Breast epithelium (tissue), 4 donors: ENCODE data around the gene PLVAP. TPM values are rescaled to one million over a fixed set of nuclear protein-coding genes. Genes with fewer than 3 reads are reported as not detected.

ENCODE experiments used
- DNase-seq, 2 donors: peaks; one replicate each; pipeline ENCODE4 v3.0.0-alpha.2; 2019; ENCODE audit warnings: low spot score in 2 of 2
- H3K27ac ChIP-seq, 2 donors: fragments of 200-600 bp; sonication (generic) in 1 of 2; one replicate each; pipeline ENCODE4 v1.5.1; 2016 to 2019; ENCODE audit warnings: mild to moderate bottlenecking in 1 of 2
- H3K27me3 ChIP-seq, 2 donors: fragments of 200-600 bp; sonication (generic) in 1 of 2; one replicate each; pipeline versions ENCODE4 v1.5.1 to v1.6.0; 2017 to 2019; ENCODE audit warnings: control low read depth in 1 of 2, mild to moderate bottlenecking in 1 of 2
- H3K36me3 ChIP-seq: fragments of 200-600 bp; one replicate; pipeline ENCODE4 v1.5.1; 2019
- H3K4me1 ChIP-seq, 2 donors: fragments of 200-600 bp; sonication (generic); one replicate each; pipeline ENCODE4 v1.5.1; 2016 to 2019; ENCODE audit warnings: control low read depth in 1 of 2
- H3K4me3 ChIP-seq, 3 donors: fragments of 200-600 bp; sonication (generic); 1 replicate in 2 of 3; 2 replicates in 1 of 3; pipeline ENCODE4 v1.5.1; 2016 to 2019; ENCODE audit warnings: mild to moderate bottlenecking in 3 of 3, moderate library complexity in 2 of 3
- H3K9me3 ChIP-seq, 2 donors: fragments of 200-600 bp; sonication (generic) in 1 of 2; one replicate each; pipeline ENCODE4 v1.5.1; 2016 to 2019; ENCODE audit warnings: control low read depth in 1 of 2
- POLR2A ChIP-seq: fragments of 450-650 bp; IDR thresholded peaks from one replicate; pipeline ENCODE4 v1.6.1; 2016; ENCODE audit warnings: antibody characterized with exemption, mild to moderate bottlenecking, moderate library complexity
- POLR2AphosphoS5 ChIP-seq, 3 donors: sonication (generic); formaldehyde crosslinking; IDR thresholded peaks; one replicate each; pipeline ENCODE4 v1.6.1; 2017; ENCODE audit warnings: antibody characterized with exemption in 3 of 3
- intact Hi-C: fragments of 100-400 bp; cut with DNase I; formaldehyde crosslinking; loops from one replicate; pipeline ENCODE4 v1.15.1; 2023; ENCODE audit warnings: low total_unique reads
- total RNA-seq, 3 donors: library from RNA; depleted of rRNA; stranded (reverse); fragments of >200 nt; gene quantifications; one replicate each; pipeline ENCODE4 v1.1.0, GENCODE V29; 2016
- TF ChIP-seq, protein P1 (sequence below), 3 donors: fragments of 450-650 bp; IDR thresholded peaks; one replicate each; pipeline ENCODE4 v1.5.1; 2016 to 2017; ENCODE audit warnings: antibody characterized with exemption in 3 of 3, mild to moderate bottlenecking in 3 of 3, moderate library complexity in 3 of 3

Gene PLVAP
- total RNA-seq, 3 donors from 2014 or later, result 19.9 to 68.8 (median 51.2) TPM

DNA sequence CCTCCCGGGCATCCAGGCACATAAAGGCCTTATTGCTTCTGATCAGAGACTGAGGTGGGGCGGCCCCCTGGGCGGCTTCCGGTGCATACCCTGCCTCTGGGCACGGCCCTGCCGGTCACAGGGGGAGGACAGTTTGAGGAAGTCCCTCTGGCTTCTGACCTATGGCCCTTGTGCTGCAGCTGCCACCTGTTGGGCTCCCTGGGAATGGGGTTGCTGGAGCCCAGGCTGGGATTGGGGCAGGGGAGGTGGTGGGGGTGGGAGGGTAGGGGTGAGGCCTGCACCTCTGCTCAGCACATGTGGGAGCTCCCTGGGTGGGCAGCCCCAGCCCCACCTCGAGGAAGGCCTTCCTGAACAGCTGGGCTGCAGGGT lies 53.2 kb downstream of the PLVAP start:
- H3K4me1 ChIP-seq, result peaks cover 0 to 20% of the 10 kb centered on the region in 2 donors
- peaks cover 0 to 3% of the 10 kb centered on the region in 2 donors for H3K27me3 ChIP-seq
- no peak for DNase-seq
- peak overlapping the region in 2 of 3 donors; percentile 31 to 57 for H3K4me3 ChIP-seq
- H3K36me3 ChIP-seq, result peaks cover 7% of the 10 kb centered on the region
- H3K9me3 ChIP-seq, result no peaks in the 10 kb centered on the region
- no peak for TF ChIP-seq POLR2AphosphoS5 (IDR thresholded peaks at IDR 0.05)
- TF ChIP-seq, protein P1, sequence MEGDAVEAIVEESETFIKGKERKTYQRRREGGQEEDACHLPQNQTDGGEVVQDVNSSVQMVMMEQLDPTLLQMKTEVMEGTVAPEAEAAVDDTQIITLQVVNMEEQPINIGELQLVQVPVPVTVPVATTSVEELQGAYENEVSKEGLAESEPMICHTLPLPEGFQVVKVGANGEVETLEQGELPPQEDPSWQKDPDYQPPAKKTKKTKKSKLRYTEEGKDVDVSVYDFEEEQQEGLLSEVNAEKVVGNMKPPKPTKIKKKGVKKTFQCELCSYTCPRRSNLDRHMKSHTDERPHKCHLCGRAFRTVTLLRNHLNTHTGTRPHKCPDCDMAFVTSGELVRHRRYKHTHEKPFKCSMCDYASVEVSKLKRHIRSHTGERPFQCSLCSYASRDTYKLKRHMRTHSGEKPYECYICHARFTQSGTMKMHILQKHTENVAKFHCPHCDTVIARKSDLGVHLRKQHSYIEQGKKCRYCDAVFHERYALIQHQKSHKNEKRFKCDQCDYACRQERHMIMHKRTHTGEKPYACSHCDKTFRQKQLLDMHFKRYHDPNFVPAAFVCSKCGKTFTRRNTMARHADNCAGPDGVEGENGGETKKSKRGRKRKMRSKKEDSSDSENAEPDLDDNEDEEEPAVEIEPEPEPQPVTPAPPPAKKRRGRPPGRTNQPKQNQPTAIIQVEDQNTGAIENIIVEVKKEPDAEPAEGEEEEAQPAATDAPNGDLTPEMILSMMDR (IDR thresholded peaks at IDR 0.05), result no peak
- no peak for TF ChIP-seq POLR2A
- intact Hi-C loops, result loop anchor here (5.0 kb wide), 1 partner anchor 1358 kb away; the partner anchor contains the start of gene CRTC1
- H3K27ac ChIP-seq, result peak overlapping the region; percentile 62 to 81

DNA sequence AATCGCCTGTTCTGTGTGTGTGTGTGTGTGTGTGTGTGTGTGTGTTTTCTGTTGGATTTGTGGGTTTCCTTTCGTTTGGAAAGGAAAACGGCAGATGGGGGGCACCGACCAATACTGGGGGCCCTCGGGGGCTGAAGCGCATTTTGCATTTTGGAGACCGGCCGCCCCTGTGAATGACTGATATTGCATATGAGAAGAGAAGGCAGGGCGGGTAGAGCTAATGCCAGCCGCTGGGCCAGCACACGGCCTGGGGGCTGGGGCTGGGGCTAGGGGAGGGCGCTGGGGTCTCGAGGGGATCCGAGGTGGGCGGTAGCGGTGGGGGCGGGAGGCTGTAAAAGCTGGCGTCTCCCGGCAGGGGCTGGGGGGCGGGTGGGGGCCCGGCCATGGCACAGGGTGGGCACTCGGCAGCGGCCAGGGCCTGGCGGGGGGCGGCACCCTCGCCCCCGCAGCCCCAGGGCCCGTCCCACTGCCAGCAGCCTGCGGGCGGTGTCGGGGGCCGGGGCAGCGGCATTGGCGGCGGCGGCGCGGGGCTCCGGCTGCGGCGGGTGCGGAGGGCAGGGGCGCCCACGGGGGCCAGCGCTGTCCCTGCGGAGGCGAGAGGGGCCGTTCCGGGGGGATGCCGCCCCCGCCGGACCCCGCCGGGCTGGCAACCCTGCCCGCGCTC lies 53.7 kb downstream of the PLVAP start:
- Histone ChIP-seq H3K27me3 (peaks cover 0 to 3% of the 10 kb centered on the region in 2 donors), H3K36me3 (peaks cover 7% of the 10 kb centered on the region), H3K27ac (peak overlapping the region; percentile 62 to 81), H3K9me3 (no peaks in the 10 kb centered on the region), H3K4me3 (peak overlapping the region in 2 of 3 donors; percentile 31 to 57), H3K4me1 (peaks cover 0 to 20% of the 10 kb centered on the region in 2 donors)
- DNase-seq, result no peak
- intact Hi-C loops, result loop anchor here (5.0 kb wide), 1 partner anchor 1359 kb away; the partner anchor contains the start of gene CRTC1
- TF ChIP-seq POLR2A (no peak), POLR2AphosphoS5 (IDR thresholded peaks at IDR 0.05) (no peak)
- TF ChIP-seq, protein P1 (IDR thresholded peaks at IDR 0.05), result no peak

DNA sequence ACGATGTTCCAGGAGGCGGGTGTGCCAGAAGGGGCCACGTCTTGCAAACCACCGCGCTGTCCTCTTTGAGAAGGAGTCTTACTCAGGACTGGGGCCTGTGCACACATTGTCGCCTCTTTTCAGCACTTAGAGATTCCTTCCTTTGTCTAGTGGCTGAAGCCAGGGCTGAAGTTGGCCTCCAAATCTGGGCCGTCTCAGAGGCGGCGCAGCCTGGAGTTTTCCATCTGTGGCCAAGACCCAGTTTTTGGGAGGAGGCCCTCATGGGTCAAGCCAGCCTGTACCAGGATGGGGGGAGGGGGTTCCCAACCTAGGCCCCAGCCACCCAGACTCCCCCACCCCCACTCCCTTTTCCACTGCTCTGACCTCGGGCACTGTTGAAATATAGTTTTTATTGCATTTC lies 54.3 kb downstream of the PLVAP start:
- Histone ChIP-seq H3K27ac (peak overlapping the region in 1 of 2 donors; percentile 13), H3K36me3 (peaks cover 7% of the 10 kb centered on the region), H3K4me3 (no peak overlapping the region), H3K9me3 (no peaks in the 10 kb centered on the region), H3K27me3 (peaks cover 0 to 3% of the 10 kb centered on the region in 2 donors), H3K4me1 (peaks cover 0 to 20% of the 10 kb centered on the region in 2 donors)
- TF ChIP-seq POLR2A, result no peak
- TF ChIP-seq, protein P1 (IDR thresholded peaks at IDR 0.05), result no peak
- intact Hi-C loops, result loop anchor here (5.0 kb wide), 1 partner anchor 1359 kb away; the partner anchor contains the start of gene CRTC1
- no peak for DNase-seq

DNA sequence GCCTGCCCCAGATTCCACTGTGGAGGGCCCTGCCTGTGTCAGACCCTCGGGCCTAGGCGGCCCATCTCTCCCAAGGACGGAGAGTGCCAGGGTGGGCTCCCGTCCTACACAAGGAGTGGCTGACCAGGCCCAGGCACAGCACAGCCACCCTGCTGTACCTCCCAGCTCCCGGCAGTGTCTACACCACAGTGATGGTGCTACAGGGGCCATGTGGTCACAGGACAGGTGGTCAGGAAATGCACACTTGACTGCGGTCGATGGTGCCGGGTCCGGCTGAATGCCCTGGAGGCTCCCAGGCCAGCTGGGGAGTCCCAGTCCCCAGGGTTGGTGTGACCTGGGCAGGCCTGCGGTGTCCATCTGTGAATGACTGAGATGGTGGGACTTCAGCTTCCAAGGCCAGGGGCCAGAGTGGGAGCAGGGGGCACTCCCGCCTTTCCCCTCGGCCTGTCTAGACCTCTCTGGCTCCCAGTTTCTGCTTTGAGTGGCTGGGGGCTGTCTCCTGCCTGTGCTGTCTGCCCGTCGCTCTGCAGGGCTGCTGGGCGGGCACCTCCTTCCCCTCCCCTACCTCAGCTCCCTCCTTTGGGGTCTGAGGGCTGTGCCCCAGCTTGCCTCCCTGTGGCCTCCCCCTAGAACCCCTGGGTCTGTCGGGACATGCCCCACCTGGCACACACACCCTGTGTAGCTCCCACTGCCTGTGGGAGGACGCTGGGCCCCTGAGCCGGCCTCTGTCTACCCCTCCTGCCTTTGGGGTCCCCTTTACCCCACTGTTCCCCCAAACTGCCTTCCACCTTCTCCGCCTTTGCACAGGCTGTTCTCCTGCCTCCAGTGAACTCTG lies 55.3 kb downstream of the PLVAP start:
- TF ChIP-seq POLR2A, result no peak
- TF ChIP-seq, protein P1 (IDR thresholded peaks at IDR 0.05), result no peak
- TF ChIP-seq POLR2AphosphoS5 (IDR thresholded peaks at IDR 0.05), result no peak
- no peak for DNase-seq
- Histone ChIP-seq H3K4me3 (no peak overlapping the region), H3K4me1 (peaks cover 0 to 13% of the 10 kb centered on the region in 2 donors), H3K27ac (peak overlapping the region; percentile 7 to 13), H3K36me3 (peaks cover 7% of the 10 kb centered on the region), H3K27me3 (peaks cover 0 to 3% of the 10 kb centered on the region in 2 donors), H3K9me3 (no peaks in the 10 kb centered on the region)
- intact Hi-C loops, result loop anchor here (5.0 kb wide), 1 partner anchor 1360 kb away; the partner anchor contains the start of gene CRTC1
